WERI-Rb-1 (cell line): ENCODE results near the gene APLP1.

Experiments
- DNase-seq: peaks from one replicate; pipeline ENCODE4 v3.0.0-alpha.2; 2020
- H3K27ac ChIP-seq: fragments of 250-450 bp; sonication (Bioruptor Pico); 2 replicates; pipeline ENCODE4 v1.5.1; 2020; ENCODE audit warnings: mild to moderate bottlenecking, moderate library complexity
- H3K27me3 ChIP-seq: fragments of 250-450 bp; sonication (Bioruptor Pico); 2 replicates; pipeline ENCODE4 v1.5.1; 2021; ENCODE audit warnings: mild to moderate bottlenecking, low read depth, moderate library complexity; ENCODE audit not compliant: insufficient read depth, severe bottlenecking
- H3K36me3 ChIP-seq: fragments of 250-450 bp; sonication (Bioruptor Pico); 2 replicates; pipeline ENCODE4 v1.5.1; 2020; ENCODE audit warnings: mild to moderate bottlenecking, moderate library complexity
- H3K4me3 ChIP-seq: 2 replicates; pipeline ENCODE4 v1.5.1; 2011; ENCODE audit warnings: low read depth, mild to moderate bottlenecking, control low read depth, low read length
- H3K9me3 ChIP-seq: fragments of 250-450 bp; sonication (Bioruptor Pico); 2 replicates; pipeline ENCODE4 v1.5.1; 2021; ENCODE audit warnings: mild to moderate bottlenecking, moderate library complexity; ENCODE audit not compliant: severe bottlenecking
- TF ChIP-seq, protein P1 (sequence below): IDR thresholded peaks from 2 replicates; pipeline ENCODE4 v1.5.1; 2011; ENCODE audit warnings: low read depth, mild to moderate bottlenecking, control low read depth, inconsistent platforms, low read length

Gene APLP1

DNA sequence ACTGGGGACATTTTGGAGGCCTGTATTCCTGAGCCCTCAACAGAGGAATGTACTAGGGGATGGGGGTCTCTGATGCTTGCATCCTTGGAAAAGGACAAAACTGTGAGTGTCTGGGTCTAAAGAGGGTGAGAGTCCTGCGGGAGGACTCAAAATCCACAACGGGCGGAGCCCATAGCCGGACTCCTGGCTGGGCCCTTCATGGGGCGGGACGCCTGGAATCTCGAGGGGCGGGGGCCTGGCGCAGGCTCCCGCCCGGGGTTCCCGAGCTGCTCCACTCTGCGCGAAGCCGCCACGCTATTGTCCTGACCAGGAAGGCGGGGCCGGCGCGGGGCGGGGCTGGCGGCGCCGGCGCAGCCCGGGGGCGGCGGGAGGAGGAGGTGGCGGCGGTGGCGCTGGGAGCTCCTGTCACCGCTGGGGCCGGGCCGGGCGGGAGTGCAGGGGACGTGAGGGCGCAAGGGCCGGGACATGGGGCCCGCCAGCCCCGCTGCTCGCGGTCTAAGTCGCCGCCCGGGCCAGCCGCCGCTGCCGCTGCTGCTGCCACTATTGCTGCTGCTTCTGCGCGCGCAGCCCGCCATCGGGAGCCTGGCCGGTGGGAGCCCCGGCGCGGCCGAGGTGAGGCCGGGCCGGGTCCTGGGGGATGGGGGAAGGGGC lies at the start of gene APLP1:
Gene APLP1, plus strand, starts transcription at position 403 of the 651 bp plus-strand sequence. Its CDS starts 63 bp downstream, at position 466.
- Histone ChIP-seq H3K27me3 (no peaks in the 10 kb centered on the region), H3K27ac (peak within 1 kb of the TSS; percentile 87), H3K36me3 (peaks cover 50% of the 10 kb centered on the region), H3K4me3 (peak within 1 kb of the TSS; percentile 63), H3K9me3 (no peaks in the 10 kb centered on the region)
- peak; percentile 93 for DNase-seq
- TF ChIP-seq, protein P1, sequence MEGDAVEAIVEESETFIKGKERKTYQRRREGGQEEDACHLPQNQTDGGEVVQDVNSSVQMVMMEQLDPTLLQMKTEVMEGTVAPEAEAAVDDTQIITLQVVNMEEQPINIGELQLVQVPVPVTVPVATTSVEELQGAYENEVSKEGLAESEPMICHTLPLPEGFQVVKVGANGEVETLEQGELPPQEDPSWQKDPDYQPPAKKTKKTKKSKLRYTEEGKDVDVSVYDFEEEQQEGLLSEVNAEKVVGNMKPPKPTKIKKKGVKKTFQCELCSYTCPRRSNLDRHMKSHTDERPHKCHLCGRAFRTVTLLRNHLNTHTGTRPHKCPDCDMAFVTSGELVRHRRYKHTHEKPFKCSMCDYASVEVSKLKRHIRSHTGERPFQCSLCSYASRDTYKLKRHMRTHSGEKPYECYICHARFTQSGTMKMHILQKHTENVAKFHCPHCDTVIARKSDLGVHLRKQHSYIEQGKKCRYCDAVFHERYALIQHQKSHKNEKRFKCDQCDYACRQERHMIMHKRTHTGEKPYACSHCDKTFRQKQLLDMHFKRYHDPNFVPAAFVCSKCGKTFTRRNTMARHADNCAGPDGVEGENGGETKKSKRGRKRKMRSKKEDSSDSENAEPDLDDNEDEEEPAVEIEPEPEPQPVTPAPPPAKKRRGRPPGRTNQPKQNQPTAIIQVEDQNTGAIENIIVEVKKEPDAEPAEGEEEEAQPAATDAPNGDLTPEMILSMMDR: no peak

DNA sequence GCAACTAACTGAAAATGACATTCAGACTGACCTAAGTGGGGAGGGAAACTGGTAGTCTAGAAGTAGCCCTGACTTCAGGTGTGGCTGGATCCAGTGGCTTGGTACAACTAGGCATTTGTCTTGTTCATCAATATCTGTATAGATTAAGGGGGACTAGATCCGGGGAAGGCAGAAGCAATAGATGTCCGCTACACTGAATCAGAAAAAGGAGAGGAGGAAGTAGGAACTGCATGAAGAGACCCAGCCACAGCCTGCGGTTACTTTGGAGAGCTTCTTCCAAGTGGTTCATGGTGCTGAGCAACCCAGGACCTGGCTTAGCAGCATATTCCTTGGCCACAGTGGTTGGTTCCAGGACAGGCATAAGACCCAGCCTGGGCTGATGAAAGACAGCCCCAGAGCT lies 45.8 kb upstream of the APLP1 start:
- Histone ChIP-seq H3K27ac (no peak overlapping the region), H3K4me3 (no peak overlapping the region), H3K27me3 (no peaks in the 10 kb centered on the region), H3K36me3 (no peaks in the 10 kb centered on the region), H3K9me3 (no peaks in the 10 kb centered on the region)
- no peak for DNase-seq
- TF ChIP-seq, protein P1: no peak

DNA sequence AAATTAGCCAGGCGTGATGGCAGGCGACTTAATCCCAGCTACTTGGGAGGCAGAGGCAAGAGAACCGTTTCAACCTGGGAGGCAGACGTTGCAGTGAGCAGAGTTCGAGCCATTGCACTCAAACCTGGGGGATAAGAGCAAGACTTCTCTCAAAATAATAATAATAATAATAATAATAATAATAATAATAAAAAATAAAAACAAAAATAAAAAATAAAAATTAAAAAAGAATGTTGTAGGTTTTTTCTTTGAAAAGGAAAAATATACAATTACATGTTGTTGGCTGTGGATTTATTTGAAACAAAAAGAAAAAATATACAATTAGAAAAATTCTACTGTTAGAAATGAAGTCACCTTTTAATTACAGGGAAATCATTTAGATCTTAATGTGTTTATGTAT lies 44.2 kb upstream of the APLP1 start:
- H3K9me3 ChIP-seq: no peaks in the 10 kb centered on the region
- TF ChIP-seq, protein P1: no peak
- H3K36me3 ChIP-seq: no peaks in the 10 kb centered on the region
- no peak overlapping the region for H3K4me3 ChIP-seq
- H3K27me3 ChIP-seq: no peaks in the 10 kb centered on the region
- H3K27ac ChIP-seq: no peak overlapping the region
- no peak for DNase-seq

DNA sequence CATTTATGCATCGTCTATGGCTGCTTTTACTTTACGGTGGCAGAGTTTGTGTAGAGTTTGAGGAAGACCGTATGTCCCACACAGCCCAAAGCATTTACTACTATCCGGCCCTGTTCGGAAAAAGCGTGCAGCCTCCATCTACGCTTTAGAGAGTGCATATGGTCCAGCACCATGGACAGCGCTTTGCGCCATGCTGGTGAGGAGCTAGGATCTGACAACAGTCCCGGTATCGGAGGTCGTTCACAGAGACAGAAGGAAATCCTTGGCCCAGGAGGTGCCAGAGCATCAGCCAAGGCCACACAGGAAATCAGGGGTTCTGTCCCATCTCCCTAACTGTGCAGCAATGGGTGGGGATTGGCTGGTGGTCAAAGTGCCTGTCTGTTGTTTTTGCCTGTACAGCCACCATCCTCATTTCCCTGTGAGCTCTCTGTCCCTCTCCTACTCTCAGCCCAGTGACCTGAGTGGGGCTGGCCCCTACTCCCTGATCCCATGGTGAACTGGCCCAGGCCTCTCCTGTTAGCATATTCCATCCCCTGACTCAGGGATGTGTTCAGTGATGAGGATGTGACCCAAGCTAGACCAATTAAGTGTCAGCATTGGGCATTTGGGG lies 39.6 kb upstream of the APLP1 start:
- Histone ChIP-seq H3K27me3 (no peaks in the 10 kb centered on the region), H3K27ac (no peak overlapping the region), H3K9me3 (no peaks in the 10 kb centered on the region), H3K36me3 (peaks cover 7% of the 10 kb centered on the region; the same call in 1 of the 2 replicates), H3K4me3 (no peak overlapping the region)
- no peak for DNase-seq
- TF ChIP-seq, protein P1: no peak

DNA sequence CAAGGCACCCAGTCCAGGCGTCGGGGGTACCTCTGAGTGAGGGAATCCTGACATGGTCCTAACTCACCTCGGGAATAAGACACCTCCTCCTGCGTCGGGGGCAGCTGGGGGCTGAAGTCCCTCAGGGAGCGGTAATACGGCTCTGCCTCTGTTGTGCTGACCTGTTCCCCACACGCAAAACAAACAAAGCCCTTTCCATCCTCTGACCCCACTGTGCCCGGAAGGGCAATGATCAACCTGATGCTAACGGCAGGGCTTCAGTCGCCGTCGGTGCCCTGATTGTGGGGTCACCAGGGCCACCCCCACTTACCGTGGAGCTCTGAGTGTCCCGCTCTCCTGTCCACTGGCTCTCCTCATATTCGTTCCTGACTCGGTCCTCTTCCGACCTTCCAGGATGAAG lies 37.4 kb upstream of the APLP1 start:
- Histone ChIP-seq H3K27me3 (no peaks in the 10 kb centered on the region), H3K9me3 (no peaks in the 10 kb centered on the region), H3K27ac (no peak overlapping the region), H3K4me3 (no peak overlapping the region), H3K36me3 (peaks cover 7% of the 10 kb centered on the region; the same call in 1 of the 2 replicates)
- DNase-seq: no peak
- TF ChIP-seq, protein P1: no peak
